ENCODE measurements around the gene NOS1AP.

GRCh38 chr1:162314206-162314605 is 244.7 kb downstream of the NOS1AP start:
- TF ChIP-seq CTCF (IDR thresholded peaks at IDR 0.05; ENCODE audit: low read length) (no peak), EZH2 (optimal IDR thresholded peaks at IDR 0.05; ENCODE audit: low read depth, low read length) (no peak), EZH2phosphoT487 (IDR thresholded peaks at IDR 0.05; ENCODE audit: low read length) (no peak)
